HepG2 (cell line): ENCODE measurements around the gene PRKCD. TPM values are rescaled to one million over a fixed set of nuclear protein-coding genes. Genes with fewer than 3 reads are reported as not detected.

ENCODE experiments used
- ATAC-seq: fragments of 200-7000 bp; cut with Tn5 transposase; 3 replicates; pipeline ENCODE4 v1.9.1; 2020; ENCODE audit warnings: mild to moderate bottlenecking, moderate library complexity
- BruUV-seq: library from RNA; stranded (reverse); fragments of 400-500 nt; replicated peaks from 2 replicates; lab custom pipeline; 2021; lab: Mats Ljungman, UMichigan
- CTCF ChIA-PET: fragments of 300-600 bp; formaldehyde crosslinking; extraction: SDS; loops from one replicate; lab custom pipeline; 2021; ENCODE audit warnings: low total read pairs, inconsistent platforms, low intra/inter-chr PET ratio; lab: Yijun Ruan, JAX
- POLR2A ChIA-PET: fragments of 350-600 bp; sonication (Branson Sonifier 250); formaldehyde crosslinking; loops from one replicate; lab custom pipeline; 2020; ENCODE audit warnings: antibody characterized with exemption, inconsistent platforms; lab: Yijun Ruan, JAX
- DNase-seq: peaks from one replicate; pipeline ENCODE4 v3.0.0-alpha.2; 2015; ENCODE audit warnings: low spot score
- FAIRE-seq: peaks from 3 replicates; lab custom pipeline; 2011; peaks lifted over from hg19 to GRCh38; lab: Jason Lieb, UNC
- H2AFZ ChIP-seq: one replicate; pipeline ENCODE4 v1.6.1; 2011; ENCODE audit warnings: low read length, inconsistent platforms
- H3K27ac ChIP-seq: fragments of 300-600 bp; 3 replicates; pipeline ENCODE4 v1.8.0; 2011; ENCODE audit warnings: mixed run types, mild to moderate bottlenecking, mixed read lengths, low read length, inconsistent platforms; ENCODE audit not compliant: insufficient read depth; ENCODE audit errors: extremely low read length
- H3K27me3 ChIP-seq, 2 experiments: fragments of 200-600 bp in 1 of 2; 2 replicates in 1 of 2; 3 replicates in 1 of 2; pipeline versions ENCODE4 v1.6.0 to v1.8.0; 2011; ENCODE audit warnings: low read length in 2 of 2, mild to moderate bottlenecking in 2 of 2, moderate library complexity in 2 of 2, inconsistent platforms in 1 of 2; ENCODE audit not compliant: insufficient read depth in 2 of 2, control insufficient read depth in 1 of 2
- H3K36me3 ChIP-seq, 2 experiments: fragments of 200-600 bp in 1 of 2; replicated peaks in 1 of 2; 2 replicates in 1 of 2; 3 replicates in 1 of 2; pipeline versions ENCODE4 v1.5.1 to v1.8.0; 2011; ENCODE audit warnings: low read length in 2 of 2, inconsistent platforms in 1 of 2; ENCODE audit not compliant: insufficient read depth in 2 of 2, control insufficient read depth in 1 of 2
- H3K4me1 ChIP-seq: 2 replicates; pipeline ENCODE4 v1.5.1; 2012; ENCODE audit warnings: low read length, inconsistent platforms; ENCODE audit not compliant: insufficient read depth
- H3K4me2 ChIP-seq: 2 replicates; pipeline ENCODE4 v1.6.0; 2011; ENCODE audit warnings: low read depth, low read length, inconsistent platforms
- H3K4me3 ChIP-seq, 3 experiments: fragments of 200-600 bp in 1 of 3; sonication (generic), shearing (Covaris generic) in 1 of 3; replicated peaks in 1 of 3; 2 replicates each; pipeline ENCODE4 v1.5.1; 2011 to 2016; ENCODE audit warnings: low read length in 3 of 3, inconsistent platforms in 2 of 3, low read depth in 2 of 3, mild to moderate bottlenecking in 2 of 3, control low read depth in 1 of 3, mixed read lengths in 1 of 3; ENCODE audit not compliant: insufficient read depth in 1 of 3
- H3K79me2 ChIP-seq: one replicate; pipeline ENCODE4 v1.6.1; 2011; ENCODE audit warnings: low read length, inconsistent platforms; ENCODE audit not compliant: insufficient read depth
- H3K9ac ChIP-seq: 2 replicates; pipeline ENCODE4 v1.6.0; 2011; ENCODE audit warnings: mild to moderate bottlenecking, low read depth, low read length, inconsistent platforms; ENCODE audit not compliant: insufficient read depth
- H3K9me3 ChIP-seq: 2 replicates; pipeline ENCODE4 v1.5.1; 2012; ENCODE audit warnings: mild to moderate bottlenecking, low read length
- H4K20me1 ChIP-seq: 2 replicates; pipeline ENCODE4 v1.6.0; 2011; ENCODE audit warnings: inconsistent platforms, mild to moderate bottlenecking, low read length, moderate library complexity; ENCODE audit not compliant: insufficient read depth
- FOSL2 ChIP-seq: sonication (generic); formaldehyde crosslinking; IDR thresholded peaks from 2 replicates; pipeline ENCODE4 v1.4.0; 2020; ENCODE audit warnings: missing genetic modification reagents
- HMGXB4 ChIP-seq, 2 experiments: sonication (generic) in 1 of 2; formaldehyde crosslinking in 1 of 2; IDR thresholded peaks; 2 replicates each; pipeline versions ENCODE4 v1.4.0 to v1.6.1; 2018 to 2020; ENCODE audit warnings: missing genetic modification reagents in 2 of 2, borderline replicate concordance in 1 of 2, low read depth in 1 of 2, mild to moderate bottlenecking in 1 of 2, missing biosample characterization in 1 of 2
- JUNB ChIP-seq: sonication (generic); formaldehyde crosslinking; IDR thresholded peaks from 2 replicates; pipeline ENCODE4 v1.8.0; 2022; ENCODE audit warnings: missing genetic modification reagents, mild to moderate bottlenecking, borderline replicate concordance
- KLF11 ChIP-seq: IDR thresholded peaks from 2 replicates; pipeline ENCODE4 v1.6.1; 2016; ENCODE audit warnings: missing compliant biosample characterization
- KMT2A ChIP-seq: sonication (generic); formaldehyde crosslinking; IDR thresholded peaks from 2 replicates; pipeline ENCODE4 v1.4.0; 2020; ENCODE audit warnings: missing genetic modification reagents
- REL ChIP-seq: sonication (generic); formaldehyde crosslinking; conservative IDR thresholded peaks from 2 replicates; pipeline ENCODE4 v1.8.0; 2022; ENCODE audit warnings: mild to moderate bottlenecking, missing genetic modification reagents, moderate library complexity
- TRAFD1 ChIP-seq: sonication (generic); formaldehyde crosslinking; IDR thresholded peaks from 2 replicates; pipeline ENCODE4 v1.5.1; 2020; ENCODE audit warnings: missing genetic modification reagents, mild to moderate bottlenecking, borderline replicate concordance
- YEATS4 ChIP-seq: sonication (generic); formaldehyde crosslinking; IDR thresholded peaks from 2 replicates; pipeline ENCODE4 v1.4.0; 2020; ENCODE audit warnings: missing genetic modification reagents, borderline replicate concordance
- WGBS: methylation state at CpG from one replicate; pipeline ENCODE4 v1.1.6; 2017; ENCODE audit warnings: low lambda C conversion rate; 5-methylcytosine and 5-hydroxymethylcytosine counted together
- in situ Hi-C: cut with HindIII; loops from 2 replicates; pipeline ENCODE4 v1.10.0; 2017; ENCODE audit warnings: low pct_unique_long_range_greater_than_20kb; ENCODE audit not compliant: extremely low pct_ligation_motif_present
- intact Hi-C: fragments of 100-400 bp; cut with micrococcal nuclease; formaldehyde crosslinking; loops from one replicate; pipeline ENCODE4 v1.10.0; 2022; ENCODE audit not compliant: unreplicated experiment
- polyA plus RNA-seq, 8 experiments: library from polyadenylated mRNA; depleted of rRNA in 3 of 8; stranded (reverse) in 7 of 8; unstranded in 1 of 8; fragments of >200 nt; fragmentation: Illumina TruSeq in 4 of 8; extraction: Trizol in 4 of 8; gene quantifications; 2 replicates each; pipeline versions ENCODE4 v1.2.1 to v1.2.3, GENCODE V29; 2011 to 2016; ENCODE audit warnings: low read depth in 4 of 8, missing spikeins in 1 of 8, mixed read lengths in 1 of 8; ENCODE audit not compliant: insufficient read depth in 1 of 8
- total RNA-seq, 5 experiments: library from RNA; depleted of rRNA; stranded (reverse); fragments of >200 nt; fragmentation: Illumina TruSeq; extraction: Trizol; gene quantifications; 2 replicates each; pipeline ENCODE4 v1.2.3, GENCODE V29; 2016; ENCODE audit warnings: low read depth in 1 of 5

PRKCD gene
- total and polyA plus RNA-seq, 2 of the 13 experiments (the other 11 are each of a cell fraction or from before 2014, with no cell fraction given) = 1.6 to 40.7 TPM

- Histone ChIP-seq H3K79me2 (peaks cover 21% of the 10 kb centered on the region), H3K27ac (peak overlapping the region; percentile 75), H3K27me3 (no peaks in the 10 kb centered on the region; a peak in 1 of 5 replicates), H3K9me3 (no peaks in the 10 kb centered on the region), H2AFZ (peak overlapping the region; percentile 48), H3K4me2 (peak overlapping the region; percentile 79), H4K20me1 (no peaks in the 10 kb centered on the region), H3K4me3 (peak overlapping the region; percentile 80 to 99 (median 86)), H3K9ac (peak overlapping the region; percentile 86), H3K4me1 (peaks cover 54% of the 10 kb centered on the region), H3K36me3 (no peaks in the 10 kb centered on the region; a peak in 1 of 5 replicates)
- CTCF ChIA-PET = interaction anchor here (2.7 kb wide), 1 partner anchor 65 kb away, joined by 8 read pairs; no protein-coding TSS in a partner anchor
- BruUV-seq = no TSS peak
- DNase-seq (peak; percentile 39), FAIRE-seq (peak; percentile 56), ATAC-seq (peak; percentile 35)
- POLR2A ChIA-PET = interaction anchor here (1.4 to 9.0 kb wide), 4 partner anchors 21 to 38 kb away, joined by 3 to 75 read pairs (median 30); partner anchors contain the start of gene PRKCD
- in situ Hi-C loops (loop anchor here (5.0 kb wide), 1 partner anchor 66 kb away; no protein-coding TSS in a partner anchor), intact Hi-C loops (loop anchor here (5.0 kb wide), 1 partner anchor 41 kb away; no protein-coding TSS in a partner anchor)
- no peak for TF ChIP-seq HMGXB4 (CRISPR knock-in tag; IDR thresholded peaks at IDR 0.05; ENCODE audit: borderline replicate concordance in 1 of 2, low read depth in 1 of 2)
- TF ChIP-seq REL (CRISPR knock-in tag) = 0 out of 2 replicates have a peak, but pooled peaks have one; percentile 37
- TF ChIP-seq KMT2A (CRISPR knock-in tag) = no peak
- TF ChIP-seq KLF11 (CRISPR knock-in tag) = no peak
- peak; percentile 57; the same call in 1 of the 2 replicates for TF ChIP-seq JUNB (CRISPR knock-in tag)
- no peak for TF ChIP-seq TRAFD1 (CRISPR knock-in tag)
- TF ChIP-seq FOSL2 (CRISPR knock-in tag) = peak; percentile 68
- no peak for TF ChIP-seq YEATS4
- 18% methylated on average over 4 of the region's 4 CpGs for WGBS
These were observed 29.9 kb upstream of the PRKCD start for GRCh38 chr3:53131096-53131495.
